ENCODE data around the gene MRC2.
"Not testable (repeated sequence)": the region's sequence is repeated elsewhere in the genome, so short reads cannot be mapped to it uniquely, and the experiment has no call there.

Gene MRC2

DNA sequence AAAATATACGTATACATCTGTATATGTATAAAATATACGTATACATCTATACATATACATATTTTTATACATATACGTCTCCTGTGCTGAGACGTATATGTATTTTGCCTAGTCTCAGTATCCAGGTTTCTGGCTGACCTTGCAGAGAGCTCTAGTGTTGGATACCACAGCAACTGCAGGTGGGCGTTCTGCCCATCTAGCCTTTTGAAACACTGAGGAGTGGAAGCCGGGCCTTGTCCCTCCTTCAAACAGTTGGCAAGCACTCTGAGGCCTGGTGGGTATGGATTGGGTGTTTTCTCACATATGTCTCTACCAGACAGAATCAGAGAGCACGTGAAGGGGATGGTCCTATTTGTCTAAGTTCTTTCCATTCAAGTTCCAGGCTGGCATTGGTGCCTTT lies 39.4 kb upstream of the MRC2 start:
- Mint-ChIP-seq H3K4me3 (no peak overlapping the region), H3K36me3 (ENCODE audit: low read depth) (peaks cover 54% of the 10 kb centered on the region), H3K9me3 (no peaks in the 10 kb centered on the region), H3K27me3 (ENCODE audit: low read depth, poor library complexity) (no peaks in the 10 kb centered on the region), H3K4me1 (peaks cover 7% of the 10 kb centered on the region), H3K27ac (peak overlapping the region; percentile 40)
- TF ChIP-seq, protein P1, sequence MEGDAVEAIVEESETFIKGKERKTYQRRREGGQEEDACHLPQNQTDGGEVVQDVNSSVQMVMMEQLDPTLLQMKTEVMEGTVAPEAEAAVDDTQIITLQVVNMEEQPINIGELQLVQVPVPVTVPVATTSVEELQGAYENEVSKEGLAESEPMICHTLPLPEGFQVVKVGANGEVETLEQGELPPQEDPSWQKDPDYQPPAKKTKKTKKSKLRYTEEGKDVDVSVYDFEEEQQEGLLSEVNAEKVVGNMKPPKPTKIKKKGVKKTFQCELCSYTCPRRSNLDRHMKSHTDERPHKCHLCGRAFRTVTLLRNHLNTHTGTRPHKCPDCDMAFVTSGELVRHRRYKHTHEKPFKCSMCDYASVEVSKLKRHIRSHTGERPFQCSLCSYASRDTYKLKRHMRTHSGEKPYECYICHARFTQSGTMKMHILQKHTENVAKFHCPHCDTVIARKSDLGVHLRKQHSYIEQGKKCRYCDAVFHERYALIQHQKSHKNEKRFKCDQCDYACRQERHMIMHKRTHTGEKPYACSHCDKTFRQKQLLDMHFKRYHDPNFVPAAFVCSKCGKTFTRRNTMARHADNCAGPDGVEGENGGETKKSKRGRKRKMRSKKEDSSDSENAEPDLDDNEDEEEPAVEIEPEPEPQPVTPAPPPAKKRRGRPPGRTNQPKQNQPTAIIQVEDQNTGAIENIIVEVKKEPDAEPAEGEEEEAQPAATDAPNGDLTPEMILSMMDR (IDR thresholded peaks at IDR 0.05), result no peak
- DNase-seq, result no peak

DNA sequence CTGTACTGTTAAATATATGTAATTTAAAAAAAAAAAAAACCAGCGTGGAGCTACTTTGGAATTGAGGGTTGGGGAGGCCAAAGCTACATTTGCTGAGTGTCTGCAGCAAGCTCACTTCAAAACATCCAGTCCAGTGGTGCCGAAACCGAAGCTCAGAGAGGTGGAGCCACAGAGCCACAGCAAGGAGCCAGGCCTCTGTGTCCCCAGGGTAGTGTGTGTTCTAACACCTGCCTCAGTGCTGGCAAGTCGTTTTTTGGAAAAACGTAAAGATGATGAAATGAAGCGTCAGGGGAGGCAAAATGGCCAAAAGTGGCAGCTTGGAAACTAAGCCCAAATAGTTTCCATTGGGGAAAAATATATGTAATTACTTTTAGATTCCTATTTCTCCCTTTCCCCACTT lies 36.1 kb upstream of the MRC2 start:
- Mint-ChIP-seq H3K4me1 (peaks cover 7% of the 10 kb centered on the region), H3K36me3 (ENCODE audit: low read depth) (peaks cover 75% of the 10 kb centered on the region), H3K9me3 (peaks cover 17% of the 10 kb centered on the region), H3K27ac (no peak overlapping the region), H3K27me3 (ENCODE audit: low read depth, poor library complexity) (no peaks in the 10 kb centered on the region), H3K4me3 (no peak overlapping the region)
- TF ChIP-seq, protein P1 (IDR thresholded peaks at IDR 0.05), result no peak
- DNase-seq, result no peak

DNA sequence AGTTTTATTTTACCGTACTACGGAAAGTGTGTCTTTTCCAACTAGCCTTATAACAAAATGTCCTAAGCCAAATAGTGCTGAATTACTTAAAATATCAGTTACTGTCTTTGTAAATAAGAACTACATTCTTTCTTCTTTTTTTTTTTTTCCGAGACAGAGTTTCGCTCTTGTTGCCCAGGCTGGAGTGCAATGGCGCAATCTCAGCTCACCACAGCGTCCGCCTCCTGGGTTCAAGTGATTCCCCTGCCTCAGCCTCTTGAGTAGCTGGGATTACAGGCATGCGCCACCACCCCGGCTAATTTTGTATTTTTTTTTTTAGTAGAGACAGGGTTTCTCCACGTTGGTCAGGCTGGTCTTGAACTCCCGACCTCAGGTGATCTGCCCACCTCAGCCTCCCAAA lies 35.6 kb upstream of the MRC2 start:
- H3K4me1 Mint-ChIP-seq; H3K27me3 Mint-ChIP-seq (ENCODE audit: low read depth, poor library complexity); DNase-seq; H3K27ac Mint-ChIP-seq; H3K4me3 Mint-ChIP-seq: not testable (repeated sequence)
- H3K36me3 Mint-ChIP-seq (ENCODE audit: low read depth), result peaks cover 80% of the 10 kb centered on the region
- peaks cover 22% of the 10 kb centered on the region for H3K9me3 Mint-ChIP-seq

DNA sequence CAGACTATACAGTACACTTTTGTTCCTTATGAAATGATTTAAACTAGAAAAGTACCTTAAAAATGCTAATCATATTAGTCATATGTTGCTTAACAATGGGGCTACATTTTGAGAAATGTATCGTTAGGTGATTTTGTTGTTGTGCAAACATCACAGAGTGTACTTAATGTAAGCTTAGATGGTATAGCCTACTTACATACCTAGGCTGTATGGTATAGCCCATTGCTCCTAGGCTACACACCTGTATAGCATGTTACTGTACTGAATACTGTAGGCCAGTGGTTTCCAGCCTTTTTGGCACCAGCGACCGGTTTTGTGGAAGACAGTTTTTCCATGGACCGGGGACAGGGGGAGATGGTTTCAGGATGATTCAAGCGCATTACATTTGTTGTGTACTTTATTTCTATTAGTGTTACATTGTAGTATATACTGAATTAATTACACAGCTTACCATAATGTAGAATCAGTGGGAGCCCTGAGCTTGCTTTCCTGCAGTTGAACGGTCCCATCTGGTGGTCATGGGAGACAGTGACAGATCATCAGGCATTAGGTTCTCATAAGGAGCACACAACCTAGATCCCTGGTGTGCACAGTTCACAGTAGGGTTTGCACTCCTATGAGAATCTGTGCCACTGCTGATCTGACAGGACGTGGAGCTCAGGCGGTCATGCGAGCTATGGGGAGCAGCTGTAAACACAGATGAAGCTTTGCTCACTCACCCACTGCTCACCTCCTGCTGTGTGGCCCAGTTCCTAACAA lies 35.0 kb upstream of the MRC2 start:
- no peak overlapping the region for H3K4me3 Mint-ChIP-seq
- H3K4me1 Mint-ChIP-seq, result no peaks in the 10 kb centered on the region
- peaks cover 80% of the 10 kb centered on the region for H3K36me3 Mint-ChIP-seq (ENCODE audit: low read depth)
- no peak overlapping the region for H3K27ac Mint-ChIP-seq
- peaks cover 29% of the 10 kb centered on the region for H3K9me3 Mint-ChIP-seq
- TF ChIP-seq, protein P1 (IDR thresholded peaks at IDR 0.05), result no peak
- no peak for DNase-seq
- no peaks in the 10 kb centered on the region for H3K27me3 Mint-ChIP-seq (ENCODE audit: low read depth, poor library complexity)

DNA sequence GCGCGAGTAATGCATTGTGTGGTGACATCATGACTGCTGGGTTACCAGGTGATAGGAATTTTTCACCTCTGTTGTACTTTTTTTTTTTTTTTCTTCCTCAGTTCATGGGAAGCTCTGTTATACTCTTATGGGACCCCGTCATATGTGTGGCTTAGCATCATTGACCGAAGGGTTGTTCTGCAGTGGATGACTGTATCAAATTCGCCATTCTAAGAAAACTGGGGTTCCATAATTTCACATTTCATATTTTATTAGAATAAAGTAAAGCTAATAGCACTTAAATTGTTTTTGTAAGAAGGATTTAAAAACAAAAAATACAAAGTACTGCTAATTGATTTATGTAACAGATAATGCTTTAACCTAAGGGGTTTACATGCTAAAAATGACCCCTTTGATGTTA lies 32.0 kb upstream of the MRC2 start:
- Mint-ChIP-seq H3K36me3 (ENCODE audit: low read depth) (peaks cover 84% of the 10 kb centered on the region), H3K9me3 (peaks cover 32% of the 10 kb centered on the region), H3K27ac (no peak overlapping the region), H3K4me3 (no peak overlapping the region), H3K27me3 (ENCODE audit: low read depth, poor library complexity) (no peaks in the 10 kb centered on the region), H3K4me1 (no peaks in the 10 kb centered on the region)
- TF ChIP-seq, protein P1 (IDR thresholded peaks at IDR 0.05), result no peak
- no peak for DNase-seq

DNA sequence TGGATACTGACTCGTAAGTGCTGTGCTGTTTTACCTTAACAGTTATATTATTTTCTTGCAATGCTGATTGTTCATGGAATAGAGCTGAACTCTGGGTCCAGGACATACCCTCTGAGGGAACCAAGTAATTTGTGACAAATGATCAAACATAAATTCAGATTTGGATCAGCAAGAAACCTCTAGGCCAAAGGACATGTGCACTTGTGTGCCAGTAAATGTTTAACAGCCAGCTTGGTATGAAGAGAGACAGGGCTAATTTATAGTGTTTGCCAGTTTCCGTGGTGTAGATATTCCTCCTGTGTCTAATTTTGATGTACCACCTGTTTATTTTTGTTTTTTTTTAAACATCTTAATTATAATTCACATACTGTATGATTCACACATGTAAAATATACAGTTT lies 30.8 kb upstream of the MRC2 start:
- Mint-ChIP-seq H3K27ac (no peak overlapping the region), H3K4me3 (no peak overlapping the region), H3K4me1 (no peaks in the 10 kb centered on the region), H3K36me3 (ENCODE audit: low read depth) (peaks cover 84% of the 10 kb centered on the region), H3K27me3 (ENCODE audit: low read depth, poor library complexity) (no peaks in the 10 kb centered on the region), H3K9me3 (peaks cover 32% of the 10 kb centered on the region)
- no peak for DNase-seq
- TF ChIP-seq, protein P1 (IDR thresholded peaks at IDR 0.05), result no peak

Measured in nephron progenitor cell (in vitro differentiated cells).